Neuron (in vitro differentiated cells): Measurements from ENCODE around the gene COBLL1.

Experiments used
- H2AFZ ChIP-seq: one replicate; pipeline ENCODE4 v1.6.1; 2013; ENCODE audit warnings: low read depth, mild to moderate bottlenecking, inconsistent platforms, low read length, moderate library complexity
- H3K27me3 ChIP-seq: one replicate; pipeline ENCODE4 v1.6.1; 2013; ENCODE audit warnings: low read length; ENCODE audit not compliant: insufficient read depth
- H3K36me3 ChIP-seq: one replicate; pipeline ENCODE4 v1.6.1; 2013; ENCODE audit warnings: low read length; ENCODE audit not compliant: insufficient read depth
- H3K4me1 ChIP-seq: one replicate; pipeline ENCODE4 v1.6.1; 2013; ENCODE audit warnings: low read length; ENCODE audit not compliant: insufficient read depth
- H3K4me3 ChIP-seq: 2 replicates; pipeline ENCODE4 v1.5.1; 2013; ENCODE audit warnings: mild to moderate bottlenecking, low read length, moderate library complexity
- H3K9me3 ChIP-seq: one replicate; pipeline ENCODE4 v1.6.1; 2013; ENCODE audit warnings: low read length

The COBLL1 gene

GRCh38 chr2:164841719-164842623 lies at the start of gene COBLL1:
Gene COBLL1 (minus strand): TSS chr2:164841823. CDS start chr2:164841196, 627 bp downstream.
- no peaks in the 10 kb centered on the region for H3K9me3 ChIP-seq
- no peaks in the 10 kb centered on the region for H3K36me3 ChIP-seq
- H3K4me3 ChIP-seq, result peak within 1 kb of the TSS; percentile 90
- no peaks in the 10 kb centered on the region for H3K27me3 ChIP-seq
- H3K4me1 ChIP-seq, result peaks cover 3% of the 10 kb centered on the region
- peak within 1 kb of the TSS; percentile 98 for H2AFZ ChIP-seq

- Histone ChIP-seq H3K36me3 (no peaks in the 10 kb centered on the region), H3K9me3 (no peaks in the 10 kb centered on the region), H2AFZ (no peak overlapping the region)
Observed at GRCh38 chr2:164890544-164890943, 48.9 kb upstream of the COBLL1 start.

GRCh38 chr2:164888592-164888991 lies 47.0 kb upstream of the COBLL1 start:
- H2AFZ ChIP-seq, result no peak overlapping the region
- no peak overlapping the region for H3K4me3 ChIP-seq
- H3K36me3 ChIP-seq, result no peaks in the 10 kb centered on the region
- no peaks in the 10 kb centered on the region for H3K27me3 ChIP-seq
- no peaks in the 10 kb centered on the region for H3K9me3 ChIP-seq
- peaks cover 2% of the 10 kb centered on the region for H3K4me1 ChIP-seq

More at GRCh38 chr2:164890544-164890943, 48.9 kb upstream of the COBLL1 start:
- Histone ChIP-seq H3K4me1 (peaks cover 2% of the 10 kb centered on the region), H3K4me3 (no peak overlapping the region), H3K27me3 (no peaks in the 10 kb centered on the region)

- Histone ChIP-seq H2AFZ (no peak overlapping the region), H3K36me3 (no peaks in the 10 kb centered on the region), H3K9me3 (no peaks in the 10 kb centered on the region), H3K4me3 (no peak overlapping the region), H3K27me3 (no peaks in the 10 kb centered on the region), H3K4me1 (peaks cover 2% of the 10 kb centered on the region)
Observed at GRCh38 chr2:164887434-164888144, 46.0 kb upstream of the COBLL1 start.

- Histone ChIP-seq H3K27me3 (no peaks in the 10 kb centered on the region), H3K36me3 (no peaks in the 10 kb centered on the region), H3K4me3 (no peak overlapping the region), H2AFZ (no peak overlapping the region), H3K9me3 (no peaks in the 10 kb centered on the region), H3K4me1 (peaks cover 15% of the 10 kb centered on the region)
Observed at GRCh38 chr2:164882276-164882675, 40.7 kb upstream of the COBLL1 start.

GRCh38 chr2:164881524-164881923 lies 39.9 kb upstream of the COBLL1 start:
- H3K9me3 ChIP-seq, result no peaks in the 10 kb centered on the region
- H2AFZ ChIP-seq, result no peak overlapping the region
- H3K4me3 ChIP-seq, result no peak overlapping the region
- H3K4me1 ChIP-seq, result peaks cover 15% of the 10 kb centered on the region
- no peaks in the 10 kb centered on the region for H3K27me3 ChIP-seq
- H3K36me3 ChIP-seq, result no peaks in the 10 kb centered on the region

GRCh38 chr2:164879901-164880535 lies 38.4 kb upstream of the COBLL1 start:
- no peaks in the 10 kb centered on the region for H3K36me3 ChIP-seq
- no peak overlapping the region for H2AFZ ChIP-seq
- no peaks in the 10 kb centered on the region for H3K9me3 ChIP-seq
- no peaks in the 10 kb centered on the region for H3K27me3 ChIP-seq
- H3K4me1 ChIP-seq, result peaks cover 15% of the 10 kb centered on the region
- no peak overlapping the region for H3K4me3 ChIP-seq

GRCh38 chr2:164877927-164878326 lies 36.3 kb upstream of the COBLL1 start:
- H2AFZ ChIP-seq, result no peak overlapping the region
- no peak overlapping the region for H3K4me3 ChIP-seq
- H3K9me3 ChIP-seq, result no peaks in the 10 kb centered on the region
- H3K4me1 ChIP-seq, result peaks cover 15% of the 10 kb centered on the region
- no peaks in the 10 kb centered on the region for H3K27me3 ChIP-seq
- no peaks in the 10 kb centered on the region for H3K36me3 ChIP-seq

GRCh38 chr2:164877169-164877568 lies 35.5 kb upstream of the COBLL1 start:
- no peaks in the 10 kb centered on the region for H3K9me3 ChIP-seq
- peaks cover 15% of the 10 kb centered on the region for H3K4me1 ChIP-seq
- H3K27me3 ChIP-seq, result no peaks in the 10 kb centered on the region
- no peak overlapping the region for H2AFZ ChIP-seq
- H3K36me3 ChIP-seq, result no peaks in the 10 kb centered on the region
- no peak overlapping the region for H3K4me3 ChIP-seq

GRCh38 chr2:164875334-164876205 lies 33.9 kb upstream of the COBLL1 start:
- no peaks in the 10 kb centered on the region for H3K36me3 ChIP-seq
- H2AFZ ChIP-seq, result no peak overlapping the region
- H3K9me3 ChIP-seq, result no peaks in the 10 kb centered on the region
- no peak overlapping the region for H3K4me3 ChIP-seq
- H3K4me1 ChIP-seq, result peaks cover 14% of the 10 kb centered on the region
- H3K27me3 ChIP-seq, result no peaks in the 10 kb centered on the region

GRCh38 chr2:164873210-164873908 lies 31.7 kb upstream of the COBLL1 start:
- H3K4me3 ChIP-seq, result no peak overlapping the region
- no peak overlapping the region for H2AFZ ChIP-seq
- H3K9me3 ChIP-seq, result no peaks in the 10 kb centered on the region
- H3K27me3 ChIP-seq, result no peaks in the 10 kb centered on the region
- no peaks in the 10 kb centered on the region for H3K36me3 ChIP-seq
- no peaks in the 10 kb centered on the region for H3K4me1 ChIP-seq

- Histone ChIP-seq H3K4me3 (no peak overlapping the region), H3K36me3 (no peaks in the 10 kb centered on the region), H3K27me3 (no peaks in the 10 kb centered on the region), H3K9me3 (no peaks in the 10 kb centered on the region), H3K4me1 (no peaks in the 10 kb centered on the region), H2AFZ (no peak overlapping the region)
Observed at GRCh38 chr2:164871404-164871803, 29.8 kb upstream of the COBLL1 start.
